Endothelial cell of umbilical vein (primary cell): ENCODE measurements around the gene APMAP. TPM values are rescaled to one million over a fixed set of nuclear protein-coding genes. Genes with fewer than 3 reads are reported as not detected.

Source experiments
- BruUV-seq: library from RNA; stranded (reverse); fragments of 400-500 nt; replicated peaks from 2 replicates; lab custom pipeline; 2021; lab: Mats Ljungman, UMichigan
- CTCF ChIA-PET: fragments of 300-600, 350-600 bp; sonication (Branson Sonifier 250); formaldehyde crosslinking; loops from one replicate; lab custom pipeline; 2021; ENCODE audit warnings: antibody characterized with exemption, inconsistent platforms; lab: Charles Lee
- POLR2A ChIA-PET: fragments of 300-600, 350-600 bp; sonication (Branson Sonifier 250); formaldehyde crosslinking; loops from one replicate; lab custom pipeline; 2021; ENCODE audit warnings: antibody characterized with exemption, inconsistent platforms; lab: Charles Lee
- DNase-seq: peaks from one replicate; pipeline ENCODE4 v3.0.0-alpha.2; 2011; ENCODE audit warnings: low read depth, low spot score
- FAIRE-seq: peaks from 2 replicates; lab custom pipeline; 2011; peaks lifted over from hg19 to GRCh38; lab: Jason Lieb, UNC
- H2AFZ ChIP-seq: 2 replicates; pipeline ENCODE4 v1.6.0; 2012; ENCODE audit warnings: low read depth, low read length, control low read depth, inconsistent platforms
- H3K27ac ChIP-seq: 2 replicates; pipeline ENCODE4 v1.5.1; 2011; ENCODE audit warnings: low read depth, mild to moderate bottlenecking, control low read depth, low read length, moderate library complexity; ENCODE audit not compliant: insufficient read depth
- H3K27me3 ChIP-seq, 2 experiments: 2 replicates each; pipeline versions ENCODE4 v1.6.0 to v1.6.1; 2011; ENCODE audit warnings: low read length in 2 of 2, mixed read lengths in 1 of 2; ENCODE audit not compliant: control insufficient read depth in 2 of 2, insufficient read depth in 2 of 2
- H3K36me3 ChIP-seq, 2 experiments: 2 replicates in 1 of 2; 3 replicates in 1 of 2; pipeline ENCODE4 v1.5.1; 2011; ENCODE audit warnings: low read length in 2 of 2, mild to moderate bottlenecking in 1 of 2, moderate library complexity in 1 of 2; ENCODE audit not compliant: control insufficient read depth in 2 of 2, insufficient read depth in 2 of 2; ENCODE audit errors: extremely low read depth in 1 of 2
- H3K4me1 ChIP-seq: 3 replicates; pipeline ENCODE4 v1.5.1; 2011; ENCODE audit warnings: mild to moderate bottlenecking, low read length; ENCODE audit not compliant: control insufficient read depth, insufficient read depth; ENCODE audit errors: extremely low read depth
- H3K4me2 ChIP-seq: 2 replicates; pipeline ENCODE4 v1.6.1; 2011; ENCODE audit warnings: low read length, control low read depth, mixed read lengths; ENCODE audit not compliant: insufficient read depth
- H3K4me3 ChIP-seq, 3 experiments: fragments of 200-600 bp in 1 of 3; sonication (generic), shearing (Covaris generic) in 1 of 3; replicated peaks in 1 of 3; 2 replicates each; pipeline ENCODE4 v1.5.1; 2011 to 2016; ENCODE audit warnings: control low read depth in 3 of 3, low read length in 3 of 3, mild to moderate bottlenecking in 2 of 3, inconsistent platforms in 1 of 3, low read depth in 1 of 3, moderate library complexity in 1 of 3; ENCODE audit not compliant: insufficient read depth in 1 of 3
- H3K79me2 ChIP-seq: 2 replicates; pipeline ENCODE4 v1.6.0; 2012; ENCODE audit warnings: low read length, inconsistent platforms; ENCODE audit not compliant: control insufficient read depth, insufficient read depth
- H3K9ac ChIP-seq: replicated peaks from 2 replicates; pipeline ENCODE3; 2011; ENCODE audit warnings: low read length, control low read depth; ENCODE audit not compliant: insufficient read depth; ENCODE audit errors: extremely low read depth
- H3K9me1 ChIP-seq: replicated peaks from 3 replicates; pipeline ENCODE4 v1.6.0; 2011; ENCODE audit warnings: mild to moderate bottlenecking, low read length; ENCODE audit not compliant: control insufficient read depth, insufficient read depth; ENCODE audit errors: extremely low read depth
- H3K9me3 ChIP-seq: replicated peaks from 2 replicates; pipeline ENCODE4 v1.5.1; 2012; ENCODE audit warnings: low read length, inconsistent platforms; ENCODE audit not compliant: control insufficient read depth, insufficient read depth
- H4K20me1 ChIP-seq: replicated peaks from 2 replicates; pipeline ENCODE3; 2011; ENCODE audit warnings: mild to moderate bottlenecking, low read length; ENCODE audit not compliant: control insufficient read depth, insufficient read depth; ENCODE audit errors: extremely low read depth
- EZH2 ChIP-seq: IDR thresholded peaks from 2 replicates; pipeline ENCODE4 v1.6.1; 2012; ENCODE audit warnings: borderline replicate concordance, low read depth, mild to moderate bottlenecking, moderate library complexity, low read length, inconsistent platforms; ENCODE audit not compliant: severe bottlenecking
- FOS ChIP-seq: IDR thresholded peaks from 2 replicates; pipeline ENCODE4 v1.6.1; 2011; ENCODE audit warnings: mild to moderate bottlenecking, low read length, moderate library complexity, borderline replicate concordance; ENCODE audit not compliant: insufficient read depth
- GATA2 ChIP-seq: IDR thresholded peaks from 2 replicates; pipeline ENCODE4 v1.7.0; 2011; ENCODE audit warnings: low read depth, mild to moderate bottlenecking, moderate library complexity, mixed read lengths, low read length; ENCODE audit not compliant: insufficient read length, insufficient read depth
- JUN ChIP-seq: IDR thresholded peaks from 2 replicates; pipeline ENCODE4 v1.6.1; 2011; ENCODE audit warnings: borderline replicate concordance, low read depth; ENCODE audit not compliant: insufficient read length, insufficient read depth
- MYC ChIP-seq: IDR thresholded peaks from one replicate; pipeline ENCODE4 v1.6.1; 2011; ENCODE audit warnings: mild to moderate bottlenecking, low read depth, low read length
- POLR2A ChIP-seq: IDR thresholded peaks from 2 replicates; pipeline ENCODE4 v1.6.1; 2012; ENCODE audit warnings: low read depth, mild to moderate bottlenecking, control low read depth, low read length
- POLR2AphosphoS5 ChIP-seq: IDR thresholded peaks from 2 replicates; pipeline ENCODE4 v1.6.1; 2012; ENCODE audit warnings: low read depth, mild to moderate bottlenecking, control low read depth, low read length, moderate library complexity; ENCODE audit not compliant: insufficient read depth
- dilution Hi-C: fragments of 300-500 bp; cut with MboI; formaldehyde crosslinking; loops from one replicate; pipeline ENCODE4 v1.15.0; 2019; ENCODE audit warnings: low sequenced_read_pairs; ENCODE audit not compliant: extremely low pct_ligation_motif_present
- intact Hi-C: fragments of 100-400 bp; cut with micrococcal nuclease; formaldehyde crosslinking; loops from one replicate; pipeline ENCODE4 v1.10.0; 2022
- polyA plus RNA-seq, 4 experiments: library from polyadenylated mRNA; depleted of rRNA in 3 of 4; stranded (reverse) in 3 of 4; unstranded in 1 of 4; fragments of >200 nt; gene quantifications; 2 replicates each; pipeline versions ENCODE4 v1.2.1 to v1.2.3, GENCODE V29; 2011 to 2012; ENCODE audit warnings: missing spikeins in 1 of 4
- total RNA-seq: library from RNA; stranded (reverse); gene quantifications from 2 replicates; pipeline ENCODE4 v1.2.3, GENCODE V29; 2021
- TF ChIP-seq, protein P1 (sequence below), 2 donors: IDR thresholded peaks; 1 replicate in 1 of 2; 2 replicates in 1 of 2; pipeline ENCODE4 v1.5.1; 2011; ENCODE audit warnings: low read length in 2 of 2, mild to moderate bottlenecking in 2 of 2, moderate library complexity in 2 of 2, control low read depth in 1 of 2, inconsistent platforms in 1 of 2, low read depth in 1 of 2; ENCODE audit not compliant: insufficient read depth in 1 of 2; ENCODE audit errors: extremely low read depth in 1 of 2
- TF ChIP-seq, protein P2 (sequence below): IDR thresholded peaks from 2 replicates; pipeline ENCODE4 v1.6.1; 2011; ENCODE audit not compliant: insufficient read depth, insufficient read length

The APMAP gene
- total and polyA plus RNA-seq, 2 donors (not counting 3 experiments of a cell fraction or from before 2014, with no cell fraction given), result 80.7 to 110 TPM

DNA sequence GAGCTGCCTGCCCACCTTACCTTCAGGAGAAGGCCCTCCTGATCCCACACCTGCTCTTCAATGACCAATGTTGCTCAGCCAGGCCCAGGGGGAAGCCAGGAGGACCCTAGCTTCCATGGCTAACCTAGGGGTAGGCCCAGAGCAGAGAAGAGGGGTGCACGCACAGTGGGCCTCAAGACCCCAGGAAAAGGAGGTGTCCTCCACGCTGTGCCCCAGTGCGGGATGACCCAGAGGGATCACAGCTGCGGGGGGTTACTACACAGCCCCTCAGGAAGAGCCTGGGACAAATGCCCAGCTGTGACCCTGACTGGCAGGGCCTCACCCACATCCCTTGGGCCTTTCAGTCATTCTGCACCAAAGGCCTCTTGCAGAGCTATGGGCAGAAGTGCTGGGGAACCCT is 31.6 kb upstream of the APMAP start:
- no peak overlapping the region for H3K4me3 ChIP-seq
- H3K36me3 ChIP-seq, result no peaks in the 10 kb centered on the region
- H3K4me1 ChIP-seq, result no peaks in the 10 kb centered on the region
- dilution Hi-C loops (no loop called here), intact Hi-C loops (no loop called here)
- TF ChIP-seq MYC (no peak), FOS (no peak), GATA2 (no peak), JUN (no peak), EZH2 (no peak), POLR2AphosphoS5 (no peak), POLR2A (no peak)
- TF ChIP-seq, protein P1, sequence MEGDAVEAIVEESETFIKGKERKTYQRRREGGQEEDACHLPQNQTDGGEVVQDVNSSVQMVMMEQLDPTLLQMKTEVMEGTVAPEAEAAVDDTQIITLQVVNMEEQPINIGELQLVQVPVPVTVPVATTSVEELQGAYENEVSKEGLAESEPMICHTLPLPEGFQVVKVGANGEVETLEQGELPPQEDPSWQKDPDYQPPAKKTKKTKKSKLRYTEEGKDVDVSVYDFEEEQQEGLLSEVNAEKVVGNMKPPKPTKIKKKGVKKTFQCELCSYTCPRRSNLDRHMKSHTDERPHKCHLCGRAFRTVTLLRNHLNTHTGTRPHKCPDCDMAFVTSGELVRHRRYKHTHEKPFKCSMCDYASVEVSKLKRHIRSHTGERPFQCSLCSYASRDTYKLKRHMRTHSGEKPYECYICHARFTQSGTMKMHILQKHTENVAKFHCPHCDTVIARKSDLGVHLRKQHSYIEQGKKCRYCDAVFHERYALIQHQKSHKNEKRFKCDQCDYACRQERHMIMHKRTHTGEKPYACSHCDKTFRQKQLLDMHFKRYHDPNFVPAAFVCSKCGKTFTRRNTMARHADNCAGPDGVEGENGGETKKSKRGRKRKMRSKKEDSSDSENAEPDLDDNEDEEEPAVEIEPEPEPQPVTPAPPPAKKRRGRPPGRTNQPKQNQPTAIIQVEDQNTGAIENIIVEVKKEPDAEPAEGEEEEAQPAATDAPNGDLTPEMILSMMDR (IDR thresholded peaks at IDR 0.05; ENCODE audit: extremely low read depth in 1 of 2, insufficient read depth in 1 of 2, low read depth in 1 of 2, low read length in 2 of 2), result no peak
- TF ChIP-seq, protein P2, sequence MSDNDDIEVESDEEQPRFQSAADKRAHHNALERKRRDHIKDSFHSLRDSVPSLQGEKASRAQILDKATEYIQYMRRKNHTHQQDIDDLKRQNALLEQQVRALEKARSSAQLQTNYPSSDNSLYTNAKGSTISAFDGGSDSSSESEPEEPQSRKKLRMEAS, result no peak
- no peaks in the 10 kb centered on the region for H3K9me3 ChIP-seq
- H3K9me1 ChIP-seq, result no peaks in the 10 kb centered on the region
- no peak for DNase-seq
- H2AFZ ChIP-seq, result no peak overlapping the region
- H3K9ac ChIP-seq, result no peak overlapping the region
- BruUV-seq, result no TSS peak
- no peak overlapping the region for H3K27ac ChIP-seq
- no peak for FAIRE-seq
- POLR2A ChIA-PET, result no interaction called here
- H3K4me2 ChIP-seq, result no peak overlapping the region
- no peaks in the 10 kb centered on the region for H3K27me3 ChIP-seq
- H3K79me2 ChIP-seq, result no peaks in the 10 kb centered on the region
- CTCF ChIA-PET, result no interaction called here
- no peaks in the 10 kb centered on the region for H4K20me1 ChIP-seq
